Erythroblast (primary cell): ENCODE results near the gene GPC2.

ENCODE experiments used
- GATA1 ChIP-seq: IDR thresholded peaks from 2 replicates; pipeline ENCODE4 v1.6.1; 2011; ENCODE audit warnings: low read depth, mild to moderate bottlenecking, control low read depth, low read length, moderate library complexity
- POLR2A ChIP-seq: IDR thresholded peaks from 2 replicates; pipeline ENCODE4 v1.6.1; 2011; ENCODE audit warnings: mild to moderate bottlenecking, low read length

DNA sequence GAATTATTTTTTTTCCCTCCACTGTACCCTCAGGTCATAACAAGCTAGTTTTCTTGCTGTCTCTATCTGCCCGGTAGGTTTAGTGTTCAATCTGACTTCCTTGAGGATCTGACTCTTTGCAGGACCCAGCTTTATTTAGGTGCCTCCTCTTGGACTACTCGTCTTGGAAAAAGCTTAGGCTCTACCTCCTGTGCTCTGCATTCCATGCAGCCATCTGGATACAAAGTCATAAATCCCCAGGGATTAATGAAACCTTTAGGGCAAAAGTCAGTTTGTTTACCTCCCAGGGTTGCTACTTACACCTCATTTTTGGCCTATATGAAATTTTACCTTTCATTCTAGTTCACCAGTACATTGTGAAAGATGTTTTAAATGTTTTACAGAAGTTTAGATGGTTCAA lies 8.5 kb upstream of the GPC2 start:
- TF ChIP-seq POLR2A (no peak), GATA1 (no peak)
